ENCODE data around the gene ABCC1. TPM values are rescaled to one million over a fixed set of nuclear protein-coding genes. Genes with fewer than 3 reads are reported as not detected.

Gene ABCC1
- total and polyA plus RNA-seq, 4 donors, result 2.9 to 61.9 (median 43.6) TPM

- DNase-seq, result peak in 1 of 2 donors; percentile 4
- H3K36me3 ChIP-seq (ENCODE audit: control insufficient read depth in 1 of 2, insufficient read depth in 2 of 2, low read length in 1 of 2), result peaks cover 0 to 19% of the 10 kb centered on the region in 2 donors
- H3K27ac ChIP-seq (ENCODE audit: low read depth in 1 of 2, low read length in 2 of 2), result no peak overlapping the region
- no peaks in the 10 kb centered on the region for H3K27me3 ChIP-seq (ENCODE audit: control insufficient read depth in 1 of 2, insufficient read depth in 2 of 2, low read length in 1 of 2)
- no peak overlapping the region for H3K4me3 ChIP-seq (ENCODE audit: low read length in 2 of 2)
- WGBS, 2 donors, result 84 to 89% methylated on average over 7 of the region's 7 CpGs
- no peaks in the 10 kb centered on the region for H3K4me1 ChIP-seq (ENCODE audit: control insufficient read depth in 1 of 2, insufficient read depth in 2 of 2, low read length in 2 of 2)
- no peak for ATAC-seq (ENCODE audit: low FRiP score)
- H3K9me3 ChIP-seq (ENCODE audit: control insufficient read depth, low read length), result no peaks in the 10 kb centered on the region
- intact Hi-C loops (cut with DNase I), result loop anchor here in 1 of 2 donors (10.0 kb wide), 2 partner anchors 95 to 395 kb away; no protein-coding TSS in a partner anchor
Observed at GRCh38 chr16:16139806-16140205, 190.4 kb downstream of the ABCC1 start.

GRCh38 chr16:16140537-16140936, 191.1 kb downstream of the ABCC1 start:
- peaks cover 0 to 19% of the 10 kb centered on the region in 2 donors for H3K36me3 ChIP-seq (ENCODE audit: control insufficient read depth in 1 of 2, insufficient read depth in 2 of 2, low read length in 1 of 2)
- WGBS, 2 donors, result 52 to 56% methylated on average over 4 of the region's 4 CpGs

GRCh38 chr16:16141141-16141540, 191.7 kb downstream of the ABCC1 start:
- DNase-seq (peak in 1 of 2 donors; percentile 61), ATAC-seq (ENCODE audit: low FRiP score) (no peak)
- H3K9me3 ChIP-seq (ENCODE audit: control insufficient read depth, low read length), result no peaks in the 10 kb centered on the region
- 89 to 94% methylated on average over 11 of the region's 11 CpGs for WGBS, 2 donors
- H3K27me3 ChIP-seq (ENCODE audit: control insufficient read depth in 1 of 2, insufficient read depth in 2 of 2, low read length in 1 of 2), result no peaks in the 10 kb centered on the region
- H3K4me3 ChIP-seq (ENCODE audit: low read length in 2 of 2), result no peak overlapping the region
- intact Hi-C loops (cut with DNase I), result no loop called here
- no peak overlapping the region for H3K27ac ChIP-seq (ENCODE audit: low read depth in 1 of 2, low read length in 2 of 2)
- peaks cover 0 to 19% of the 10 kb centered on the region in 2 donors for H3K36me3 ChIP-seq (ENCODE audit: control insufficient read depth in 1 of 2, insufficient read depth in 2 of 2, low read length in 1 of 2)
- H3K4me1 ChIP-seq (ENCODE audit: control insufficient read depth in 1 of 2, insufficient read depth in 2 of 2, low read length in 2 of 2), result no peaks in the 10 kb centered on the region

More at GRCh38 chr16:16140537-16140936, 191.1 kb downstream of the ABCC1 start:
- H3K27me3 ChIP-seq (ENCODE audit: control insufficient read depth in 1 of 2, insufficient read depth in 2 of 2, low read length in 1 of 2), result no peaks in the 10 kb centered on the region
- no peaks in the 10 kb centered on the region for H3K4me1 ChIP-seq (ENCODE audit: control insufficient read depth in 1 of 2, insufficient read depth in 2 of 2, low read length in 2 of 2)
- DNase-seq, result peak in 1 of 2 donors; percentile 11
- intact Hi-C loops (cut with DNase I), result no loop called here
- ATAC-seq (ENCODE audit: low FRiP score), result no peak
- H3K9me3 ChIP-seq (ENCODE audit: control insufficient read depth, low read length), result no peaks in the 10 kb centered on the region
- no peak overlapping the region for H3K27ac ChIP-seq (ENCODE audit: low read depth in 1 of 2, low read length in 2 of 2)
- no peak overlapping the region for H3K4me3 ChIP-seq (ENCODE audit: low read length in 2 of 2)

- no peak overlapping the region for H3K27ac ChIP-seq (ENCODE audit: low read depth in 1 of 2, low read length in 2 of 2)
- no peaks in the 10 kb centered on the region for H3K9me3 ChIP-seq (ENCODE audit: control insufficient read depth, low read length)
- intact Hi-C loops (cut with DNase I), result no loop called here
- no peaks in the 10 kb centered on the region for H3K27me3 ChIP-seq (ENCODE audit: control insufficient read depth in 1 of 2, insufficient read depth in 2 of 2, low read length in 1 of 2)
- ATAC-seq (ENCODE audit: low FRiP score) (no peak), DNase-seq (no peak)
- H3K4me3 ChIP-seq (ENCODE audit: low read length in 2 of 2), result no peak overlapping the region
- peaks cover 0 to 14% of the 10 kb centered on the region in 2 donors for H3K36me3 ChIP-seq (ENCODE audit: control insufficient read depth in 1 of 2, insufficient read depth in 2 of 2, low read length in 1 of 2)
- H3K4me1 ChIP-seq (ENCODE audit: control insufficient read depth in 1 of 2, insufficient read depth in 2 of 2, low read length in 2 of 2), result no peaks in the 10 kb centered on the region
- 62 to 70% methylated on average over 7 of the region's 7 CpGs for WGBS, 2 donors
Observed at GRCh38 chr16:16141784-16142396, 192.5 kb downstream of the ABCC1 start.

- H3K9me3 ChIP-seq (ENCODE audit: control insufficient read depth, low read length), result no peaks in the 10 kb centered on the region
- H3K27me3 ChIP-seq (ENCODE audit: control insufficient read depth in 1 of 2, insufficient read depth in 2 of 2, low read length in 1 of 2), result no peaks in the 10 kb centered on the region
- H3K36me3 ChIP-seq (ENCODE audit: control insufficient read depth in 1 of 2, insufficient read depth in 2 of 2, low read length in 1 of 2), result peaks cover 0 to 7% of the 10 kb centered on the region in 2 donors
- 86 to 90% methylated on average over 15 of the region's 15 CpGs for WGBS, 2 donors
- intact Hi-C loops (cut with DNase I), result no loop called here
- no peak for ATAC-seq (ENCODE audit: low FRiP score)
- H3K4me1 ChIP-seq (ENCODE audit: control insufficient read depth in 1 of 2, insufficient read depth in 2 of 2, low read length in 2 of 2), result no peaks in the 10 kb centered on the region
- no peak overlapping the region for H3K4me3 ChIP-seq (ENCODE audit: low read length in 2 of 2)
- H3K27ac ChIP-seq (ENCODE audit: low read depth in 1 of 2, low read length in 2 of 2), result no peak overlapping the region
- DNase-seq, result no peak
Observed at GRCh38 chr16:16143038-16143763, 193.8 kb downstream of the ABCC1 start.

GRCh38 chr16:16143931-16144330, 194.5 kb downstream of the ABCC1 start:
- Histone ChIP-seq H3K27ac (ENCODE audit: low read depth in 1 of 2, low read length in 2 of 2) (no peak overlapping the region), H3K36me3 (ENCODE audit: control insufficient read depth in 1 of 2, insufficient read depth in 2 of 2, low read length in 1 of 2) (peaks cover 0 to 5% of the 10 kb centered on the region in 2 donors), H3K4me3 (ENCODE audit: low read length in 2 of 2) (no peak overlapping the region), H3K9me3 (ENCODE audit: control insufficient read depth, low read length) (no peaks in the 10 kb centered on the region), H3K27me3 (ENCODE audit: control insufficient read depth in 1 of 2, insufficient read depth in 2 of 2, low read length in 1 of 2) (no peaks in the 10 kb centered on the region), H3K4me1 (ENCODE audit: control insufficient read depth in 1 of 2, insufficient read depth in 2 of 2, low read length in 2 of 2) (no peaks in the 10 kb centered on the region)
- 80% methylated on average over 8 of the region's 8 CpGs for WGBS, 2 donors
- intact Hi-C loops (cut with DNase I), result no loop called here
- DNase-seq (no peak), ATAC-seq (ENCODE audit: low FRiP score) (no peak)

- Histone ChIP-seq H3K36me3 (ENCODE audit: control insufficient read depth in 1 of 2, insufficient read depth in 2 of 2, low read length in 1 of 2) (peaks cover 0 to 5% of the 10 kb centered on the region in 2 donors), H3K4me3 (ENCODE audit: low read length in 2 of 2) (no peak overlapping the region), H3K4me1 (ENCODE audit: control insufficient read depth in 1 of 2, insufficient read depth in 2 of 2, low read length in 2 of 2) (no peaks in the 10 kb centered on the region), H3K27ac (ENCODE audit: low read depth in 1 of 2, low read length in 2 of 2) (no peak overlapping the region), H3K9me3 (ENCODE audit: control insufficient read depth, low read length) (no peaks in the 10 kb centered on the region), H3K27me3 (ENCODE audit: control insufficient read depth in 1 of 2, insufficient read depth in 2 of 2, low read length in 1 of 2) (no peaks in the 10 kb centered on the region)
- DNase-seq, result no peak
- intact Hi-C loops (cut with DNase I), result no loop called here
- no peak for ATAC-seq (ENCODE audit: low FRiP score)
- WGBS, 2 donors, result 54 to 77% methylated on average over 5 of the region's 5 CpGs
Observed at GRCh38 chr16:16144416-16144815, 195.0 kb downstream of the ABCC1 start.

GRCh38 chr16:16145286-16145685, 195.9 kb downstream of the ABCC1 start:
- WGBS, 2 donors, result 91 to 93% methylated on average over 5 of the region's 5 CpGs
- H3K9me3 ChIP-seq (ENCODE audit: control insufficient read depth, low read length), result no peaks in the 10 kb centered on the region
- DNase-seq, result no peak
- H3K4me3 ChIP-seq (ENCODE audit: low read length in 2 of 2), result no peak overlapping the region
- H3K4me1 ChIP-seq (ENCODE audit: control insufficient read depth in 1 of 2, insufficient read depth in 2 of 2, low read length in 2 of 2), result no peaks in the 10 kb centered on the region
- H3K27ac ChIP-seq (ENCODE audit: low read depth in 1 of 2, low read length in 2 of 2), result no peak overlapping the region
- no peak for ATAC-seq (ENCODE audit: low FRiP score)
- H3K36me3 ChIP-seq (ENCODE audit: control insufficient read depth in 1 of 2, insufficient read depth in 2 of 2, low read length in 1 of 2), result peaks cover 0 to 5% of the 10 kb centered on the region in 2 donors
- H3K27me3 ChIP-seq (ENCODE audit: control insufficient read depth in 1 of 2, insufficient read depth in 2 of 2, low read length in 1 of 2), result no peaks in the 10 kb centered on the region
- intact Hi-C loops (cut with DNase I), result no loop called here

All from aorta (tissue), 5 donors.